HepG2 (cell line): ENCODE data around the gene C1QTNF12. TPM values are rescaled to one million over a fixed set of nuclear protein-coding genes. Genes with fewer than 3 reads are reported as not detected.

ENCODE experiments used
- CC2D1A ChIP-seq: sonication (generic); formaldehyde crosslinking; IDR thresholded peaks from 2 replicates; pipeline ENCODE4 v1.8.1; 2023; ENCODE audit warnings: mild to moderate bottlenecking, missing genetic modification reagents
- SP5 ChIP-seq: IDR thresholded peaks from 2 replicates; pipeline ENCODE4 v1.6.1; 2016; ENCODE audit warnings: low read depth, borderline replicate concordance
- ZBTB49 ChIP-seq: sonication (generic); formaldehyde crosslinking; IDR thresholded peaks from 2 replicates; pipeline ENCODE4 v1.4.0; 2020; ENCODE audit warnings: missing genetic modification reagents, borderline replicate concordance
- polyA plus RNA-seq, 8 experiments: library from polyadenylated mRNA; depleted of rRNA in 3 of 8; stranded (reverse) in 7 of 8; unstranded in 1 of 8; fragments of >200 nt; fragmentation: Illumina TruSeq in 4 of 8; extraction: Trizol in 4 of 8; gene quantifications; 2 replicates each; pipeline versions ENCODE4 v1.2.1 to v1.2.3, GENCODE V29; 2011 to 2016; ENCODE audit warnings: low read depth in 4 of 8, missing spikeins in 1 of 8, mixed read lengths in 1 of 8; ENCODE audit not compliant: insufficient read depth in 1 of 8
- total RNA-seq, 5 experiments: library from RNA; depleted of rRNA; stranded (reverse); fragments of >200 nt; fragmentation: Illumina TruSeq; extraction: Trizol; gene quantifications; 2 replicates each; pipeline ENCODE4 v1.2.3, GENCODE V29; 2016; ENCODE audit warnings: low read depth in 1 of 5
- TF ChIP-seq, protein P1 (sequence below): sonication (generic); formaldehyde crosslinking; IDR thresholded peaks from 2 replicates; pipeline ENCODE4 v1.5.1; 2020; ENCODE audit warnings: mild to moderate bottlenecking, missing genetic modification reagents, borderline replicate concordance

The C1QTNF12 gene
- total and polyA plus RNA-seq, 2 of the 13 experiments (the other 11 are each of a cell fraction or from before 2014, with no cell fraction given), result 0.18 to 0.64 TPM

DNA sequence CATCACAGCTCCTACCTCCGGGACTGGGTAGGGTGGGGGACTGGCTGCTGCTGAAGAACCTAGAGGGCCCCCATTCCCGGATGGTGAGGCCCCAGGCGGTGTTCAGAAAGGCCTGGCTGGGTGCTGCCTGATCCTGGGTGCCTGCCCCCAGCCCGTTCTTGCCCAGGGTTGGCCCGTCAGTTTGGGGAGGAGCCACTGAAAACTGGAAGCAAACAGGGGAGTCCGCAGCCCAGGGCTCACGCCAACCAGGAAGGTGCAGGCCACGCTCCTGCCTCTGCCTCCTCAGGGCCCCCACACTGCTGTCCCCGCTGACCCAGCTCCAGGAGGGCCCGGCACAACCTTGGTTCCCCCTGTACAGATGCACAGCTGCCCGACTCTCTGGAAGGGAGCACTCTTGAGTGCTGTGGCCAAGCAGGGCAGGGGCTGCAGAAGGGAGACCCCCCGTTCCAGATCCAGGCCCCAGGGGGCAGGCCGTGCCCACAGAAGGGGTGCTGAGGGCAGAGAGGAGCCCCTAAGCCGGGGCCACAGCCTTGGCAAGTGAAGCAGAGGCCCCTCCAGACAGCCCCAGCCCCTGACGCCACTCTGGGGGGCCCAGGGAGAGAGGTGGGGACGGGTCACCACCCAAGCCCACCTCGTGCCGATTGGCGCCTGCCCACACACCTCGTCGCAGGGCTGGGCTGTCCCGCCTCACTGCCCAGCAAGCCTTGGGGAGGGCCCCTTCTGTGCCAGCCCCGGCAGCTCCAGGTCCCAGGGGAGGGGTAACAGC lies 5.5 kb downstream of the C1QTNF12 start (continued):
- TF ChIP-seq, protein P1, sequence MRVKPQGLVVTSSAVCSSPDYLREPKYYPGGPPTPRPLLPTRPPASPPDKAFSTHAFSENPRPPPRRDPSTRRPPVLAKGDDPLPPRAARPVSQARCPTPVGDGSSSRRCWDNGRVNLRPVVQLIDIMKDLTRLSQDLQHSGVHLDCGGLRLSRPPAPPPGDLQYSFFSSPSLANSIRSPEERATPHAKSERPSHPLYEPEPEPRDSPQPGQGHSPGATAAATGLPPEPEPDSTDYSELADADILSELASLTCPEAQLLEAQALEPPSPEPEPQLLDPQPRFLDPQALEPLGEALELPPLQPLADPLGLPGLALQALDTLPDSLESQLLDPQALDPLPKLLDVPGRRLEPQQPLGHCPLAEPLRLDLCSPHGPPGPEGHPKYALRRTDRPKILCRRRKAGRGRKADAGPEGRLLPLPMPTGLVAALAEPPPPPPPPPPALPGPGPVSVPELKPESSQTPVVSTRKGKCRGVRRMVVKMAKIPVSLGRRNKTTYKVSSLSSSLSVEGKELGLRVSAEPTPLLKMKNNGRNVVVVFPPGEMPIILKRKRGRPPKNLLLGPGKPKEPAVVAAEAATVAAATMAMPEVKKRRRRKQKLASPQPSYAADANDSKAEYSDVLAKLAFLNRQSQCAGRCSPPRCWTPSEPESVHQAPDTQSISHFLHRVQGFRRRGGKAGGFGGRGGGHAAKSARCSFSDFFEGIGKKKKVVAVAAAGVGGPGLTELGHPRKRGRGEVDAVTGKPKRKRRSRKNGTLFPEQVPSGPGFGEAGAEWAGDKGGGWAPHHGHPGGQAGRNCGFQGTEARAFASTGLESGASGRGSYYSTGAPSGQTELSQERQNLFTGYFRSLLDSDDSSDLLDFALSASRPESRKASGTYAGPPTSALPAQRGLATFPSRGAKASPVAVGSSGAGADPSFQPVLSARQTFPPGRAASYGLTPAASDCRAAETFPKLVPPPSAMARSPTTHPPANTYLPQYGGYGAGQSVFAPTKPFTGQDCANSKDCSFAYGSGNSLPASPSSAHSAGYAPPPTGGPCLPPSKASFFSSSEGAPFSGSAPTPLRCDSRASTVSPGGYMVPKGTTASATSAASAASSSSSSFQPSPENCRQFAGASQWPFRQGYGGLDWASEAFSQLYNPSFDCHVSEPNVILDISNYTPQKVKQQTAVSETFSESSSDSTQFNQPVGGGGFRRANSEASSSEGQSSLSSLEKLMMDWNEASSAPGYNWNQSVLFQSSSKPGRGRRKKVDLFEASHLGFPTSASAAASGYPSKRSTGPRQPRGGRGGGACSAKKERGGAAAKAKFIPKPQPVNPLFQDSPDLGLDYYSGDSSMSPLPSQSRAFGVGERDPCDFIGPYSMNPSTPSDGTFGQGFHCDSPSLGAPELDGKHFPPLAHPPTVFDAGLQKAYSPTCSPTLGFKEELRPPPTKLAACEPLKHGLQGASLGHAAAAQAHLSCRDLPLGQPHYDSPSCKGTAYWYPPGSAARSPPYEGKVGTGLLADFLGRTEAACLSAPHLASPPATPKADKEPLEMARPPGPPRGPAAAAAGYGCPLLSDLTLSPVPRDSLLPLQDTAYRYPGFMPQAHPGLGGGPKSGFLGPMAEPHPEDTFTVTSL (CRISPR knock-in tag), result no peak
- TF ChIP-seq SP5 (CRISPR knock-in tag), result no peak
- TF ChIP-seq ZBTB49 (CRISPR knock-in tag), result no peak
- no peak for TF ChIP-seq CC2D1A (CRISPR knock-in tag)
